CD14-positive monocyte (primary cell): Measurements from ENCODE around the gene RSPH1. TPM values are rescaled to one million over a fixed set of nuclear protein-coding genes. Genes with fewer than 3 reads are reported as not detected.

Source experiments
- DNase-seq, 3 donors: peaks; one replicate each; pipeline ENCODE4 v3.0.0-alpha.2; 2011 to 2022
- H2AFZ ChIP-seq: 2 replicates; pipeline ENCODE4 v1.6.0; 2012; ENCODE audit warnings: mild to moderate bottlenecking, low read depth, low read length, inconsistent platforms; ENCODE audit not compliant: insufficient read depth, poor library complexity, severe bottlenecking
- H3K27ac ChIP-seq, 2 donors: 1 replicate in 1 of 2; 2 replicates in 1 of 2; pipeline ENCODE4 v1.5.1; 2012 to 2013; ENCODE audit warnings: low read length in 2 of 2, control low read depth in 1 of 2, inconsistent platforms in 1 of 2, low read depth in 1 of 2, mild to moderate bottlenecking in 1 of 2
- H3K27me3 ChIP-seq, 2 donors: one replicate each; pipeline versions ENCODE4 v1.6.0 to v1.6.1; 2011 to 2013; ENCODE audit warnings: low read length in 2 of 2; ENCODE audit not compliant: control insufficient read depth in 2 of 2, insufficient read depth in 2 of 2
- H3K36me3 ChIP-seq, 2 donors: replicated peaks in 1 of 2; 1 replicate in 1 of 2; 2 replicates in 1 of 2; pipeline versions ENCODE4 v1.5.1 to v1.6.1; 2012 to 2013; ENCODE audit warnings: low read length in 2 of 2, control low read depth in 1 of 2, inconsistent platforms in 1 of 2, mild to moderate bottlenecking in 1 of 2; ENCODE audit not compliant: insufficient read depth in 2 of 2, control insufficient read depth in 1 of 2
- H3K4me1 ChIP-seq, 2 donors: 1 replicate in 1 of 2; 2 replicates in 1 of 2; pipeline versions ENCODE4 v1.5.1 to v1.6.1; 2012 to 2013; ENCODE audit warnings: low read length in 2 of 2, control low read depth in 1 of 2, inconsistent platforms in 1 of 2, mild to moderate bottlenecking in 1 of 2, moderate library complexity in 1 of 2; ENCODE audit not compliant: insufficient read depth in 2 of 2, control insufficient read depth in 1 of 2
- H3K4me2 ChIP-seq: replicated peaks from 2 replicates; pipeline ENCODE3; 2012; ENCODE audit warnings: low read length, moderate library complexity, mild to moderate bottlenecking; ENCODE audit not compliant: poor library complexity, severe bottlenecking; ENCODE audit errors: extremely low read depth
- H3K4me3 ChIP-seq, 3 experiments: fragments of 200-600 bp in 1 of 3; sonication (generic) in 1 of 3; replicated peaks in 1 of 3; 1 replicate in 2 of 3; 2 replicates in 1 of 3; pipeline ENCODE4 v1.5.1; 2011 to 2013; ENCODE audit warnings: low read length in 3 of 3, mild to moderate bottlenecking in 3 of 3, control low read depth in 2 of 3, low read depth in 2 of 3, inconsistent platforms in 1 of 3, moderate library complexity in 1 of 3
- H3K79me2 ChIP-seq: 2 replicates; pipeline ENCODE4 v1.6.0; 2012; ENCODE audit warnings: mild to moderate bottlenecking, control low read depth, inconsistent platforms, low read length, moderate library complexity; ENCODE audit not compliant: insufficient read depth
- H3K9ac ChIP-seq: 2 replicates; pipeline ENCODE4 v1.6.0; 2017; ENCODE audit warnings: low read length, mild to moderate bottlenecking; ENCODE audit not compliant: insufficient read depth, poor library complexity, severe bottlenecking
- H3K9me3 ChIP-seq, 2 donors: replicated peaks in 1 of 2; 1 replicate in 1 of 2; 2 replicates in 1 of 2; pipeline versions ENCODE4 v1.5.1 to v1.6.1; 2012 to 2013; ENCODE audit warnings: low read length in 2 of 2, control low read depth in 1 of 2; ENCODE audit not compliant: control insufficient read depth in 1 of 2, insufficient read depth in 1 of 2
- H4K20me1 ChIP-seq: 2 replicates; pipeline ENCODE4 v1.6.0; 2012; ENCODE audit warnings: mild to moderate bottlenecking, low read length, control low read depth, moderate library complexity; ENCODE audit not compliant: insufficient read depth
- H3K27ac Mint-ChIP-seq, 7 donors: one replicate each; pipeline ENCODE4 v1.8.0; 2020; ENCODE audit warnings: mild to moderate bottlenecking in 7 of 7, mixed read lengths in 7 of 7, moderate library complexity in 6 of 7, inconsistent platforms in 2 of 7
- H3K27me3 Mint-ChIP-seq, 3 donors: one replicate each; pipeline ENCODE4 v1.8.0; 2021 to 2022; ENCODE audit warnings: low read depth in 3 of 3, mild to moderate bottlenecking in 3 of 3, mixed read lengths in 3 of 3, moderate library complexity in 3 of 3, inconsistent platforms in 1 of 3
- H3K36me3 Mint-ChIP-seq, 2 donors: one replicate each; pipeline ENCODE4 v1.8.0; 2020; ENCODE audit warnings: mixed read lengths in 2 of 2, inconsistent platforms in 1 of 2, mild to moderate bottlenecking in 1 of 2
- H3K4me1 Mint-ChIP-seq: one replicate; pipeline ENCODE4 v1.8.0; 2020; ENCODE audit warnings: mild to moderate bottlenecking, mixed read lengths
- H3K4me3 Mint-ChIP-seq, 2 donors: one replicate each; pipeline ENCODE4 v1.8.0; 2020; ENCODE audit warnings: mild to moderate bottlenecking in 2 of 2, mixed read lengths in 2 of 2, moderate library complexity in 1 of 2
- H3K9me3 Mint-ChIP-seq, 7 donors: one replicate each; pipeline ENCODE4 v1.8.0; 2020 to 2022; ENCODE audit warnings: mixed read lengths in 7 of 7, mild to moderate bottlenecking in 6 of 7, moderate library complexity in 6 of 7, inconsistent platforms in 2 of 7
- WGBS: methylation state at CpG from one replicate; pipeline ENCODE4 v1.1.5; 2013; ENCODE audit warnings: missing lambda C conversion rate; ENCODE audit not compliant: insufficient coverage; 5-methylcytosine and 5-hydroxymethylcytosine counted together
- intact Hi-C, 2 donors: fragments of 100-400 bp; cut with micrococcal nuclease; formaldehyde crosslinking; loops; one replicate each; pipeline versions ENCODE4 v1.15.0 to v1.15.1; 2023
- polyA plus RNA-seq, 3 donors: library from polyadenylated mRNA; depleted of rRNA in 1 of 3; unstranded in 2 of 3; stranded (reverse) in 1 of 3; fragments of 300-500 nt in 2 of 3; fragments of >200 nt in 1 of 3; fragmentation: Illumina TruSeq in 2 of 3; gene quantifications; 1 replicate in 2 of 3; 2 replicates in 1 of 3; pipeline ENCODE4 v1.2.3, GENCODE V29; 2012 to 2021
- TF ChIP-seq, protein P1 (sequence below): fragments of 200-600 bp; IDR thresholded peaks from one replicate; pipeline ENCODE4 v1.8.0; 2022; ENCODE audit warnings: antibody characterized with exemption, mild to moderate bottlenecking

RSPH1 gene
- polyA plus RNA-seq, 3 donors: 0.03 TPM; not detected in 2

DNA sequence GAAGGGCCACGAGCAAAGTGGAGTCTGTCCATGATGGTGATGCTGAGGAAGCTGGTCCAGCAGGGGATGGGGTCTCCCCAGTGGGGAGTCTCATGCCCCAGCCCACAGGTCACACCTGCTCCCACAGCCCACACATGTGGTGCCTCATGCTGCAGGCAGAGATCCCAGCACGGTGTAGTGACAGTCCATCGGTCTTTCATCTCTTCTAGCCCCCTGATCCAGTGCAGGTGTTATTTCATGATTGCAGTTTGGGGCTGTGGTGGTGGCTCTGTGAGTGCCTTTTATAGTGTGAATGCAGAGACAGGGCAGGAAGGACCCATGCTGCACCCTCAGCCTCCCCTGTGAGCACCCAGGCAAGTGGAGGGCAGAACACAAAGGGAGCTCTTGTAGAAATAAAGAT is 47.3 kb downstream of the RSPH1 start:
- H3K79me2 ChIP-seq: no peaks in the 10 kb centered on the region
- no peaks in the 10 kb centered on the region for H4K20me1 ChIP-seq
- no peaks in the 10 kb centered on the region for H3K27me3 ChIP-seq
- intact Hi-C loops: loop anchor here (5.0 to 10.0 kb wide), 5 partner anchors 66 to 304 kb away; no protein-coding TSS in a partner anchor
- H3K4me1 ChIP-seq: peaks cover 6 to 8% of the 10 kb centered on the region in 2 donors
- H3K9ac ChIP-seq: no peak overlapping the region
- DNase-seq: no peak
- H3K4me1 Mint-ChIP-seq: peaks cover 7% of the 10 kb centered on the region
- H3K9me3 ChIP-seq: no peaks in the 10 kb centered on the region
- no peak overlapping the region for H3K4me3 Mint-ChIP-seq
- H3K36me3 ChIP-seq: no peaks in the 10 kb centered on the region
- no peak overlapping the region for H3K4me2 ChIP-seq
- H2AFZ ChIP-seq: no peak overlapping the region
- no peaks in the 10 kb centered on the region for H3K36me3 Mint-ChIP-seq
- H3K27me3 Mint-ChIP-seq: peaks cover 0 to 6% (median 6%) of the 10 kb centered on the region in 3 donors
- 100% methylated on average over 2 of the region's 3 CpGs for WGBS
- H3K9me3 Mint-ChIP-seq: peaks cover 0 to 6% (median 0%) of the 10 kb centered on the region in 7 donors
- no peak overlapping the region for H3K27ac Mint-ChIP-seq
- H3K27ac ChIP-seq: no peak overlapping the region
- TF ChIP-seq, protein P1, sequence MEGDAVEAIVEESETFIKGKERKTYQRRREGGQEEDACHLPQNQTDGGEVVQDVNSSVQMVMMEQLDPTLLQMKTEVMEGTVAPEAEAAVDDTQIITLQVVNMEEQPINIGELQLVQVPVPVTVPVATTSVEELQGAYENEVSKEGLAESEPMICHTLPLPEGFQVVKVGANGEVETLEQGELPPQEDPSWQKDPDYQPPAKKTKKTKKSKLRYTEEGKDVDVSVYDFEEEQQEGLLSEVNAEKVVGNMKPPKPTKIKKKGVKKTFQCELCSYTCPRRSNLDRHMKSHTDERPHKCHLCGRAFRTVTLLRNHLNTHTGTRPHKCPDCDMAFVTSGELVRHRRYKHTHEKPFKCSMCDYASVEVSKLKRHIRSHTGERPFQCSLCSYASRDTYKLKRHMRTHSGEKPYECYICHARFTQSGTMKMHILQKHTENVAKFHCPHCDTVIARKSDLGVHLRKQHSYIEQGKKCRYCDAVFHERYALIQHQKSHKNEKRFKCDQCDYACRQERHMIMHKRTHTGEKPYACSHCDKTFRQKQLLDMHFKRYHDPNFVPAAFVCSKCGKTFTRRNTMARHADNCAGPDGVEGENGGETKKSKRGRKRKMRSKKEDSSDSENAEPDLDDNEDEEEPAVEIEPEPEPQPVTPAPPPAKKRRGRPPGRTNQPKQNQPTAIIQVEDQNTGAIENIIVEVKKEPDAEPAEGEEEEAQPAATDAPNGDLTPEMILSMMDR: no peak
- H3K4me3 ChIP-seq: no peak overlapping the region

GRCh38 chr21:42447732-42448131 is 48.3 kb downstream of the RSPH1 start:
- no peaks in the 10 kb centered on the region for H3K36me3 ChIP-seq

More at GRCh38 chr21:42447732-42448131, 48.3 kb downstream of the RSPH1 start:
- H3K27me3 Mint-ChIP-seq: peaks cover 0 to 6% (median 6%) of the 10 kb centered on the region in 3 donors
- 95% methylated on average over 10 of the region's 10 CpGs for WGBS
- Histone ChIP-seq H3K9ac (no peak overlapping the region), H3K4me2 (no peak overlapping the region), H3K4me3 (no peak overlapping the region), H3K27me3 (no peaks in the 10 kb centered on the region), H2AFZ (no peak overlapping the region), H3K27ac (no peak overlapping the region), H4K20me1 (no peaks in the 10 kb centered on the region), H3K9me3 (no peaks in the 10 kb centered on the region), H3K79me2 (no peaks in the 10 kb centered on the region), H3K4me1 (peaks cover 6 to 8% of the 10 kb centered on the region in 2 donors)
- TF ChIP-seq, protein P1: no peak
- intact Hi-C loops: loop anchor here (5.0 to 10.0 kb wide), 5 partner anchors 65 to 303 kb away; no protein-coding TSS in a partner anchor
- peak overlapping the region in 1 of 7 donors; percentile 58 for H3K27ac Mint-ChIP-seq
- no peak overlapping the region for H3K4me3 Mint-ChIP-seq
- H3K36me3 Mint-ChIP-seq: no peaks in the 10 kb centered on the region
- DNase-seq: no peak
- H3K9me3 Mint-ChIP-seq: peaks cover 0 to 6% (median 0%) of the 10 kb centered on the region in 7 donors
- H3K4me1 Mint-ChIP-seq: peaks cover 7% of the 10 kb centered on the region
